Natural killer cell (primary cell): ENCODE measurements around the gene TMCO4. TPM values are rescaled to one million over a fixed set of nuclear protein-coding genes. Genes with fewer than 3 reads are reported as not detected.

Experiments
- ATAC-seq, 3 donors: fragments of 150-1000 bp in 2 of 3; fragments of 200-7000 bp in 1 of 3; cut with Tn5 transposase; 1 replicate in 1 of 3; 2 replicates in 2 of 3; pipeline ENCODE4 v1.10.0; 2021; ENCODE audit warnings: mild to moderate bottlenecking in 2 of 3, moderate library complexity in 2 of 3
- DNase-seq, 2 donors: peaks; one replicate each; pipeline versions ENCODE4 v3.0.0 to v3.0.0-alpha.2; 2013 to 2021; ENCODE audit warnings: mixed read lengths in 1 of 2
- H3K27ac ChIP-seq: one replicate; pipeline ENCODE4 v1.5.1; 2013; ENCODE audit warnings: mild to moderate bottlenecking, low read length
- H3K27me3 ChIP-seq: one replicate; pipeline ENCODE4 v1.6.1; 2013; ENCODE audit warnings: low read length; ENCODE audit not compliant: control insufficient read depth, insufficient read depth
- H3K36me3 ChIP-seq: one replicate; pipeline ENCODE4 v1.6.1; 2013; ENCODE audit warnings: low read length; ENCODE audit not compliant: control insufficient read depth, insufficient read depth
- H3K4me1 ChIP-seq: one replicate; pipeline ENCODE4 v1.6.1; 2013; ENCODE audit warnings: low read length; ENCODE audit not compliant: control insufficient read depth, insufficient read depth
- H3K4me3 ChIP-seq: one replicate; pipeline ENCODE4 v1.5.1; 2013; ENCODE audit warnings: low read length
- H3K9me3 ChIP-seq: one replicate; pipeline ENCODE4 v1.6.1; 2013; ENCODE audit warnings: low read length; ENCODE audit not compliant: control insufficient read depth, insufficient read depth
- H3K27ac Mint-ChIP-seq, 2 donors: one replicate each; pipeline ENCODE4 v1.8.0; 2022; ENCODE audit warnings: mild to moderate bottlenecking in 2 of 2, mixed read lengths in 2 of 2, moderate library complexity in 1 of 2
- H3K27me3 Mint-ChIP-seq, 2 donors: one replicate each; pipeline ENCODE4 v1.8.0; 2022; ENCODE audit warnings: low read depth in 2 of 2, mixed read lengths in 2 of 2
- H3K36me3 Mint-ChIP-seq: one replicate; pipeline ENCODE4 v1.8.0; 2022; ENCODE audit warnings: mixed read lengths
- H3K4me1 Mint-ChIP-seq, 2 donors: one replicate each; pipeline ENCODE4 v1.8.0; 2022; ENCODE audit warnings: mixed read lengths in 2 of 2
- H3K4me3 Mint-ChIP-seq: one replicate; pipeline ENCODE4 v1.8.0; 2022; ENCODE audit warnings: mild to moderate bottlenecking, moderate library complexity, mixed read lengths
- H3K9me3 Mint-ChIP-seq, 2 donors: one replicate each; pipeline ENCODE4 v1.8.0; 2022; ENCODE audit warnings: mixed read lengths in 2 of 2
- CTCF ChIP-seq: fragments of 200-600 bp; IDR thresholded peaks from one replicate; pipeline ENCODE4 v1.8.0; 2022; ENCODE audit warnings: antibody characterized with exemption
- WGBS: methylation state at CpG from one replicate; pipeline ENCODE4 v1.1.7; 2013; ENCODE audit warnings: missing lambda C conversion rate; ENCODE audit not compliant: insufficient coverage; 5-methylcytosine and 5-hydroxymethylcytosine counted together
- intact Hi-C: fragments of 100-400 bp; cut with micrococcal nuclease; formaldehyde crosslinking; loops from one replicate; pipeline ENCODE4 v1.14.2; 2022
- total RNA-seq, 4 donors: library from RNA; stranded (reverse); fragments of 120-200 nt in 1 of 4; gene quantifications; one replicate each; pipeline versions ENCODE4 v1.2.3 to v1.2.4, GENCODE V29; 2013 to 2022

TMCO4 gene
- total RNA-seq, 3 donors from 2014 or later (not counting 1 experiment from before 2014, with no cell fraction given) = 14.2 to 21.5 (median 18.3) TPM

GRCh38 chr1:19752083-19752696, 47.5 kb downstream of the TMCO4 start:
- no peaks in the 10 kb centered on the region for H3K27me3 ChIP-seq
- DNase-seq = no peak
- no peak for ATAC-seq
- peaks cover 22% of the 10 kb centered on the region for H3K36me3 ChIP-seq
- no peaks in the 10 kb centered on the region for H3K4me1 Mint-ChIP-seq
- 97% methylated on average over 9 of the region's 9 CpGs for WGBS
- no peak overlapping the region for H3K27ac Mint-ChIP-seq
- no peaks in the 10 kb centered on the region for H3K9me3 Mint-ChIP-seq
- intact Hi-C loops = no loop called here
- no peaks in the 10 kb centered on the region for H3K36me3 Mint-ChIP-seq
- H3K27me3 Mint-ChIP-seq = no peaks in the 10 kb centered on the region
- H3K4me3 Mint-ChIP-seq = no peak overlapping the region
- no peak overlapping the region for H3K27ac ChIP-seq
- H3K4me1 ChIP-seq = no peaks in the 10 kb centered on the region
- no peak for TF ChIP-seq CTCF
- H3K4me3 ChIP-seq = no peak overlapping the region
- no peaks in the 10 kb centered on the region for H3K9me3 ChIP-seq

- H3K36me3 Mint-ChIP-seq = no peaks in the 10 kb centered on the region
- H3K27ac Mint-ChIP-seq = no peak overlapping the region
Measured at GRCh38 chr1:19750882-19751276, 48.8 kb downstream of the TMCO4 start.

GRCh38 chr1:19750101-19750881, 49.4 kb downstream of the TMCO4 start:
- 97% methylated on average over 15 of the region's 15 CpGs for WGBS
- Histone ChIP-seq H3K36me3 (peaks cover 28% of the 10 kb centered on the region), H3K4me1 (no peaks in the 10 kb centered on the region), H3K4me3 (no peak overlapping the region), H3K27me3 (no peaks in the 10 kb centered on the region), H3K27ac (no peak overlapping the region), H3K9me3 (no peaks in the 10 kb centered on the region)
- Mint-ChIP-seq H3K36me3 (no peaks in the 10 kb centered on the region), H3K9me3 (no peaks in the 10 kb centered on the region), H3K27ac (no peak overlapping the region), H3K27me3 (no peaks in the 10 kb centered on the region), H3K4me1 (no peaks in the 10 kb centered on the region), H3K4me3 (no peak overlapping the region)
- no peak for TF ChIP-seq CTCF
- DNase-seq (no peak), ATAC-seq (no peak)
- intact Hi-C loops = no loop called here

More at GRCh38 chr1:19750882-19751276, 48.8 kb downstream of the TMCO4 start:
- no peaks in the 10 kb centered on the region for H3K4me1 Mint-ChIP-seq
- WGBS = 96% methylated on average over 2 of the region's 3 CpGs
- Histone ChIP-seq H3K27me3 (no peaks in the 10 kb centered on the region), H3K27ac (no peak overlapping the region), H3K4me1 (no peaks in the 10 kb centered on the region), H3K4me3 (no peak overlapping the region), H3K36me3 (peaks cover 27% of the 10 kb centered on the region), H3K9me3 (no peaks in the 10 kb centered on the region)
- no peaks in the 10 kb centered on the region for H3K27me3 Mint-ChIP-seq
- no peak for ATAC-seq
- no peaks in the 10 kb centered on the region for H3K9me3 Mint-ChIP-seq
- no peak for TF ChIP-seq CTCF
- intact Hi-C loops = no loop called here
- H3K4me3 Mint-ChIP-seq = no peak overlapping the region
- no peak for DNase-seq
